SH-SY5Y (cell line): Measurements from ENCODE around the gene ZG16B.

Source experiments
- GATA2 ChIP-seq: IDR thresholded peaks from 2 replicates; pipeline ENCODE4 v1.6.1; 2011; ENCODE audit warnings: mild to moderate bottlenecking, low read depth, low read length
- GATA3 ChIP-seq: IDR thresholded peaks from 2 replicates; pipeline ENCODE4 v1.6.1; 2011; ENCODE audit warnings: low read depth, mild to moderate bottlenecking, low read length, moderate library complexity

The ZG16B gene, protein sequence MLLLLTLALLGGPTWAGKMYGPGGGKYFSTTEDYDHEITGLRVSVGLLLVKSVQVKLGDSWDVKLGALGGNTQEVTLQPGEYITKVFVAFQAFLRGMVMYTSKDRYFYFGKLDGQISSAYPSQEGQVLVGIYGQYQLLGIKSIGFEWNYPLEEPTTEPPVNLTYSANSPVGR

DNA sequence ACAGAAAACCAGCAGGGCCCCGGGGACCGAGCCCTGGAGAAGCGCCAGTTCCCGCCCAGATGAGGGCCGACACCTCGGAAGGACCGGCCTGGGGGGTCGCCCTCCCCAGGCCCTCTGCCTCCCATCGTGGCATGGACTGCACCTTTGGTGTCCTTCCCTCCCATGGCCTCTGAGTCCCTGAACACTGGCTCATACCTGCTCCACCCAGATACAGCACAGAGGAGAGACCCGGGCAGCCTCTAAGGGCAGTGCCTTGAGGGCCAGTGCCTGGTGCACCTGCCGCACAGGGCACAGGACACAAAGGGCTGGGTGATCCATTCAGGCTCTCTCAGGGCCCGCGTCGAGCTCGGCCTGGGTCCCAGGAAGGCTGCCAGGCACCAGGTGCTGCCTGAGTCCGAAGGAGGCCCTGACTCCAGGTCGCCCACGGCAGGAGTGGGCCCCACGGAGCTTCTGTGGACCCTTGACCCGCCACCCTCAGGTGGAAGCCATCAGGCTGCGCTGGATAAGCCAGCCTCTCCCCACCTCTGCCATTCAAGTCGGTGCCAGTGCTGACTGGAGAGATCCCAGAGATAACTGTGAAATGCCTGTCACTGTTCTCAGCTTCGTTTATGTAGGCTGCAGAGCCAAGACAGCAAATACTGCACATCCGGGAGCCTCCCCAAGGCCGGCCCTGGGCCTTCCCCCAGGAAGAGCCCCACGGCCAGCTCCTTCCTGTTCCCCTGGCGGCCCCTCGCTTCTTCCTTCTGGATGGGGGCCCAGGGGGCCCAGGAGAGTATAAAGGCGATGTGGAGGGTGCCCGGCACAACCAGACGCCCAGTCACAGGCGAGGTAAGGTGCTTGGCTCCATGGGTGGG, at the start of gene ZG16B:
ZG16B (plus strand) TSS at position 803 of the 854 bp plus-strand sequence. CDS start 139 bp downstream, outside the sequence.
- TF ChIP-seq GATA2 (peak; percentile 97), GATA3 (no peak)

DNA sequence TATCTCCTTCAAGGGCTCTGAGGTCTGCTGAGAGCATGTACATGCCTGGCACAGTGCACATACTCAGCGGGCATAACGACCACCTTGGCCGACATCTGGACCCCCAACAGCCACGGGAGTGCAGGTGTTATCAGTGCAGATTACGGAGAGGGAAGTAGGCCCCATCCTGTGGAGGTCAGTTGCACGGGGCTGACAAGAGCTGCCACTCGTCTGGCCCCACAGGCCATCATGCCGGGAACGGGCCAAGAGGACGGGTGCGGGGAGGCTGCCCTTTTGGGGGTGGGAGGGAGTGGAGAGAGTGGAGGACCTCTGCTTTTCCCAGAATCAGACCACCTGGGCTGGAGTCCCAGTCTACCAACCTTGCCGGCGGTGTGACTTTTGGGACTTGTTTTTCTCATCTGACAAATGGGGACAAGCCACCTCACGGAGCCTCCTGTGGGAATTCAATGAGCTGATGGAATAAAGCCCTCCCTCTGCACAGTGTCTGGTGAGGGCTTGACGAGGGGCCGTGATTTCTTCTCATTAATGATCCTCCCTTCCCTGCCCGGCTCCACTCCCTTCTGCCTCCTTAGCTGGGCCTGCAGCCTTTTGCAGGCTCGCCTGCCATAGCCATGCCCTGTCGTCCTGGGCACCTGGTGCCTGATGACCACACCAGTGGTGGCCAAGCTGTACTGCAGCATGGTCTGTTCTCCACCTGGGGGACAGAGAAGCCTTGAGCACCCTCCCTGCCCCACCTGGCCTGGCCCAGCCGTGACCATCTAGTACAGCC, 47.3 kb upstream of the ZG16B start:
- TF ChIP-seq GATA2 (no peak), GATA3 (no peak)

DNA sequence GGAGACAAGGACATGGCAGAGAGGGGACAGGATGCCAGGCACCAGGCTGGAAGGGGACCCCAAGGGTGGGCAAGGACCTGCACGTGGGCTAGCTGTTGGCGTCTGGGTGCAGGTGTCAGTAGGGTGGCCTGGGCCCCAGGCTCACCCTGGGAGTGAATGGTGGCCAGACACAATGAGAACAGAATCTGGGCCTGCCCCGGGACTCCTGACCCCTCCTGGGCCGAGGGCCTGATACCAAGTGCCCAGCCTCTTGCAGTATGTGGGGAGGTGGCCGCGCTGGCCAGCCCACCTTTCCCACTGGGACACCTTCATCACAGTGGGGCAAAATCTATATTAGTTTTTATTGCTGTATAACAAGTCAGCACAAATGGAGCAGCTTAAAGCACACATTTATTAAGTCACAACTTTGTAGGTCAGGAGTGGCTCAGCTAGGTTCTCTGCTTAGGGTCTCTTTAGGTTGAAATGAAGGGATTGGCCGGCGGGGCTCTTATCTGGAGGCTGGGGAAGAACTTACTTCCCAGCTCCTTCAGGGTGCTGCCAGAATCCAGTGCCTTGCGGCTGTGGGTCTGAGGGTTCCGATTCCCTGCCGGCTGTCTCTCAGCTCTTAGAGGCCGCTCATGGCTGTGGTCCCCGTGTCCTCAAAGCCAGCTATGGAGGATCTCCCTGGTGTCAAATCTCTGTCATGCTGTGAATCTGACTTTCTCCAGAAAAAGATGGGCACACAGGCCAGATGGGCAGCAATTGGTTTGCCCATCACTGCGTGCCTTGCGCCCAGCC, 46.3 kb upstream of the ZG16B start:
- no peak for TF ChIP-seq GATA2
- TF ChIP-seq GATA3 = no peak

DNA sequence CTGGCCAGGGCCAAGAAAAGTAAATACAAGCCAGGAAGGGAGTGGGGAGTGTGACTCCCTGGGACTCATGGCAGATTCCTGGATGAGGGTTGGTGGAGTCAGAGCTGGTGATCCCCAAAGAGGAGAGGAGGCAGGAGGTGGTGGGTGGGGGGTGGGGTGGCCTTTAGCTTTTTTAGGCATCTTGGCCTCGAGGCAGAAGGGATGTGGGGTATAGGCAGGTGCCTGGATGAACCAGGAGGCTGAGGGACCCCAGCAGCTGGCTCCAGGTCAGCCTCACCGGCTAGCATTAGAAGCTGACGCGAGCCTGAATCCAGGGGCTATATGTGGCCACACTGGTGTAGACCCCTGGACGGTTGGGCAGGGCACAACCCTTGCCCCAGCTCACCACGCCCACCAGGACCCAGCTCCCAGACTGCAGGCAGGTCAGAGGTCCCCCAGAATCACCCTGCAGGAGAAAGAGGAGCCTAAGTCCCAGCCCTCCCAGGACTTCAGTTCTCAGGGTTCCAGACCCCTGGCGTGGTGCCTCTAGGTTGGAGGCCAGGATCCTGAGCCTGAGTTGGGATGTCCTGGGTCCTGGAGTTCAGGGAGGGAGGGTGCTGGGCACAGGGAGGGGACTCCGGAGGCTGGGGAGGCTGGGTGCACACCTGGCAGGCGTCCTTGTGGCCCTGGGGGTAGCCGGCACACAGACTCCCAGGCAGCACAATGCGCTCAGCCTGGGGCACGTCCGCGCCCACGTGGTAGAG, 45.6 kb upstream of the ZG16B start:
- no peak for TF ChIP-seq GATA3
- no peak for TF ChIP-seq GATA2

DNA sequence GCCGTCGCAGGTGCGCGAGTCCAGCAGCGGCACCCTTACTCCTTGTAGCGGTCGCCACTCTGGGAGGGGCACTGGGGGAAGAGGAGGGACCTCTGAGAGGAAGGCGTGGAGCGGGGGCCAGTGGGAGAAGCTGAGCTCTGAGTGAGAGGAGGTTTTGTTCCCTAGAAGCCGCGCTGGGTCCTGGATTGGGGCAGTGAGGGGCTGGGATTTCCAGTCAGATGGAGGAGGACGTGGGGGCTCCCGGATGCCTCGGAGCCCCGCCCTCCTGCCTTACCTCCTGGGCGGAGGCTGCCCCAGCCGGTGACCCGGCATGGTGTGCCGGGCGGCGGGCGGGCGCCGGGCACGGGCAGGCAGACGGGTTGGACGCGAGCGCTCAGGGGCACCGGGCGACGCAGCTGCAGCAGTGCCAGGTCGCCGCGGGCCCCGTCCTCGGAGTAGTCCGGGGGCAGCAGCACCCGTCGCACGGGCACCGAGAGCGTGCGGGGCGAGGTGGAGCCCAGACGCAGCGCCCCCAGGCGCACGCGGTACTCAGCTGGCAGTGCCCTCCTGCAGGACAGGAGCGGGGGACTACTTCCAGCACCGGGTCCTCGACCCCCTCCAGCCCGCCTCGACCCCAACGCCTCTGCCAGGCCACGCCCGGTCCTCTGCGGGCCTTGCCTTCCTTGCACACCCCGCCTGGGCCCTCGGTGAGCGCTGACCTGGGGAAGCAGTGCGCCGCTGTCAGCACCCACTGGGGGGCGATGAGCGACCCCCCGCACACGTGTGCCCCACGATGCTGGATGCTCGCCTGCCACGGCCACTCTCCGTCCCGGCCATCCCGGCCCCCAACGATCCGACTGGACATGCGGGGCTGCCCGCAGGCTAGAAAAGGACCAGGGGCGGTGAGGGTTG, 44.8 kb upstream of the ZG16B start:
- no peak for TF ChIP-seq GATA3
- no peak for TF ChIP-seq GATA2

DNA sequence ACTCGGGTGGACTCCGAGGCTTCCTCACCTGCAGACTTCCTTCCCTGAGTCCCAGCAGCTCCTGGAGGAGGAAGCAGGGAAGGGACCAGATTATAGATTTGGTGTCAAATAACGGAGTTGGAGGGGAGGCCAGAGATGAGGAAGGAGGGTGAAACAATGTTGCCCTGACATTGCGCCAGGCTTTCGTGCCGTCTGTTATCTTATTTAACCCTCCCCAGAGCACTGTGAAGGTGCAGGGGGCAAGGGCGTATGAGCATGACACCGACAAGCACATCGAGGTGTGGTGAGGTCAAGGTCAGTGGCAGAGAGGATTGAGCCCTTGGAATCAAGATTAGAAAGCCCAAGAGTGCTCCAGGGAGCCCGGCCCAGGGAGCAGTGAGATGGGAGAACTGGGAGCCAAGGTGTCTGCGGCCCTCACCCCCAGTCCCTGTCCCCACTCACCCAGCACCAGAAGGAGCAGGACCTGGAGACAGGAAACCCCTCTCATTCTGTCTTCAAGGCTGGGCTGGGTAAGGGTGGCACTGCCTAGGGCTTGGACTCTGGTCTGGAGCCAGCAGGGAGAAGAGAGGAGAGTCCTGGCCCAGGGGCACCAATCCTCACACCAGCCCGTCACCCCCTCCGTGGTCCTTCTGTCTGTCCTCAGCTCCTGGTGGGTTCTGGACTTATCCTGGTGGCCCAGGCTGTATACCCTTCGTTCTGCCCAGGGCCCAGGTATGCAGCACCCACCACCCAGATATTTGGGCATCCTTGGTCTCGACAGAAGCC, 43.9 kb upstream of the ZG16B start:
- TF ChIP-seq GATA2 = no peak
- TF ChIP-seq GATA3 = no peak

DNA sequence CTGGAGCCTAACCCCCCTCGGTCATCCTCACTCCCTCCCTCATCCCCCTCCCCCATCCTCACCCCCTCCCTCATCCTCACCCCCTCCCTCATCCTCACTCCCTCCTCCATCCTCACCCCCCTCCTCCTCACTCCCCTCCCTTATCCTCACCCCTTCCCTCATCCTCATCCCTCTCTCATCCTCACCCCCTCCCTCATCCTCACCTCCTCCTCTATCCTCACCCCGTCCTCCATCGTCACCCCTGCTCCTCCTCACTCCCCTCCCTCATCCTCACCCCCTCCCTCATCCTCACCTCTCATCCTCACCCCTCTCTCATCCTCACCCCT, 43.3 kb upstream of the ZG16B start:
- TF ChIP-seq GATA2 (no peak), GATA3 (no peak)

DNA sequence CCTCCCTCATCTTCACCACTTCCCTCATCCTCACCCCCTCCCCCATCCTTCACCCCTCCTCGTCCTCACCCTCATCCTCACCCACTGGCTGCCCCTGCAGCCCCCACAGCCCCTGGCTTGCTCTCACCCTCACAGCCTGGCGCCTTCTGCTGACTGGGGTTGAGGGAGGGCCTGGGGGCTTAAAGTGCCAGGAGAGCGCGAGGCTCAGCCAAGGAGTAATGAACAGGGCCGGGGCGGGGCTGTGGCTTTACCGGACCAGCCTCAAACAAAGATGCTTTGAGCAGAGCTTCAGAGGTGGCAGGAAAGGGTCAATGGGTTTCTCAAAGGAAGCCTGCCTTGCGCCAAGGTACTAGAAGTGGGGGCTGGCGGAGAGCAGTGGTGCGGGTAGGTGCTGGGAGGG, 42.7 kb upstream of the ZG16B start, which contains the start of gene PRSS33:
PRSS33 (minus strand) TSS at position 155 of the 400 bp plus-strand sequence. CDS start 1,013 bp downstream, outside the sequence.
- TF ChIP-seq GATA3 = no peak
- TF ChIP-seq GATA2 = no peak

DNA sequence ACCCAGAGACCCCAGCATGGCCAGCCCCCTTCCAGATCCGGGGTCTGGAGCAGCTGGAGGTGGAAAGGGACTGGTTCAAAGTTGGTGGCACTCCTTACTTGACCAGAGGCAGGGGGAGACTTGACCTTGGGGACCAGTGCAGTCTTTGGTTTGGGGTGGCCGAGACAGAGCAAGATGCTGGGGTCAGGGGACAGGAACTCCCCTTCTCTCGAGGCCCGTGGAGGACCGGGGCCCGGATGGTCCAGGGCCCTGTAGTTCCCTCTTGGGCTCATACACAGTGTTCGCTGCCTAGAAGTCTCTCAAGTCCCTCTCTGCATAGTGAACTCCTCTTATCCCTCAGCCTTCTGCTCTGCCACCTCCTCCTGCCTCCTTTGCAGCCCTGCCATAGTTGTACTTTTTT, 42.1 kb upstream of the ZG16B start:
- TF ChIP-seq GATA2 (no peak), GATA3 (no peak)

DNA sequence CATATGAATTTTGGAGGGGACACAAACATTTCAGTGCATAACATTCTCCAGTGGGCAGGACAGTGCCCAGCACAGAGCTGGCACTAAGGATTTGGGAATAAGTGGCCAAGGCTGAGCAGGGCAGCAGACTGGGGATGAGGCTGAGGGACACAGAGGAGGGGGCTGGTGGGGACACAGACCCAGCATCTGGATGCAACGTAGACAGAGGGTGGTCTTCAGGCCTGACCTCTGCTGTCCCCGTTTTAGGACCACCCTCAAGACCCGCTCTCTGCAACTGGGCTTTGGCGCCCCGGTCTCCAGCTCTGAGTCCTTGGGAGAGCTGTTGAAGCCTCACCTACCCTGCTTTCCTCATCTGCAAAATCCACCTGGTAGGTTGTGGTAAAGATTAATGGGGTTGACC, 39.5 kb upstream of the ZG16B start:
- TF ChIP-seq GATA3 (no peak), GATA2 (no peak)

DNA sequence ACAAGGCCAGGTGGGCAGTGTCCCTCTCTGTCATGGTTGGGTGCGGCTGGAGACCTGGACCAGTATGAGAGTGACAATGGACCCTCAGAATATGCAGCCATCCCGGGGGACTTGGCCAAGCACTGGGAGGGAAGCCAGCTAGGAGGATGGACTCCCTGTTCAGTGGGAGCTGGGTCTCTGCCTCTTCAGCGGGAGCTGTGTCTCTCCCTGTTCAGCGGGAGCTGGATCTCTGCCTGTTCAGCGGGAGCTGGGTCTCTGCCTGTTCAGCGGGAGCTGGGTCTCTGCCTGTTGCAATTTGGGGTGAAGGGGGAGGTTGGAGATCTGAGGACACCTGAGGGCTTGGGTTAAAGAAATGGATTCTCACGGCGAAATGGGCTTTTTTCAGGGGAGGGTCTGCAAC, 38.9 kb upstream of the ZG16B start:
- TF ChIP-seq GATA2 (no peak), GATA3 (no peak)

DNA sequence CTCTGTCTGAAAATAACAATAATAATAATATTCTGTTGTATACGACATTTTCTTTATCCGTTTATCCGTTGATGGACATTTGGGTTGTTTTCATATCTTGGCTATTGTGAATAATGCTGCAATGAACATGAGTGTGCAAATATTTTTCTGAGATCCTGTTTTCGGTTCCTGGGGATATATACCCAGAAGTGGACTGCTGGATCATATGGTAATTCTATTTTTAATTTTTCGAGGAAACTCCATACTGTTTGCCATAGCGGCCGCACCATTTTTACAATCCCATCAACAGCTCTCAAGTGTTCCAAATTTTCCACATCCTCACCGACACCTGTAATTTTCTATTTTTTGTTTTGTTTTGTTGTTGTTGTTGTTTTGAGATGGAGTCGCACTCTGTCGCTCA, 37.2 kb upstream of the ZG16B start:
- TF ChIP-seq GATA3 = no peak
- TF ChIP-seq GATA2 = no peak
